ENCODE results near the gene CBX5.
"Not testable (repeated sequence)": the region's sequence is repeated elsewhere in the genome, so short reads cannot be mapped to it uniquely, and the experiment has no call there.

CBX5 gene

GRCh38 chr12:54279632-54280467 lies at the start of gene CBX5:
TSS of gene CBX5 (minus strand) at chr12:54280122. CDS start at chr12:54257650, 22,472 bp downstream.
- TF ChIP-seq CTCF (IDR thresholded peaks at IDR 0.05; ENCODE audit: low read depth, low read length) = no peak
- in situ Hi-C loops (cut with HindIII; ENCODE audit: low sequenced_read_pairs) = no loop called here
- peak; percentile 100 for DNase-seq (ENCODE audit: low read depth, low spot score)
- peak within 1 kb of the TSS; percentile 97 for H3K4me3 ChIP-seq (ENCODE audit: low read depth, low read length)

GRCh38 chr12:54328595-54329337 lies 48.8 kb upstream of the CBX5 start:
- TF ChIP-seq CTCF (IDR thresholded peaks at IDR 0.05; ENCODE audit: low read depth, low read length) = no peak
- in situ Hi-C loops (cut with HindIII; ENCODE audit: low sequenced_read_pairs) = no loop called here
- no peak for DNase-seq (ENCODE audit: low read depth, low spot score)
- H3K4me3 ChIP-seq (ENCODE audit: low read depth, low read length) = no peak overlapping the region

GRCh38 chr12:54325442-54326109 lies 45.7 kb upstream of the CBX5 start:
- peak overlapping the region; percentile 79 for H3K4me3 ChIP-seq (ENCODE audit: low read depth, low read length)
- in situ Hi-C loops (cut with HindIII; ENCODE audit: low sequenced_read_pairs); DNase-seq (ENCODE audit: low read depth, low spot score): not testable (repeated sequence)

GRCh38 chr12:54324617-54325441 lies 44.9 kb upstream of the CBX5 start, which contains the start of gene COPZ1:
TSS of gene COPZ1 (plus strand) at chr12:54325131. CDS start at chr12:54325164, 33 bp downstream.
- TF ChIP-seq CTCF (IDR thresholded peaks at IDR 0.05; ENCODE audit: low read depth, low read length) = peak; percentile 75
- in situ Hi-C loops (cut with HindIII; ENCODE audit: low sequenced_read_pairs) = no loop called here
- DNase-seq (ENCODE audit: low read depth, low spot score) = peak; percentile 100
- H3K4me3 ChIP-seq (ENCODE audit: low read depth, low read length) = peak within 1 kb of the TSS; percentile 79

- DNase-seq (ENCODE audit: low read depth, low spot score) = no peak
- TF ChIP-seq CTCF (IDR thresholded peaks at IDR 0.05; ENCODE audit: low read depth, low read length) = no peak
- in situ Hi-C loops (cut with HindIII; ENCODE audit: low sequenced_read_pairs) = no loop called here
- H3K4me3 ChIP-seq (ENCODE audit: low read depth, low read length) = no peak overlapping the region
Measured at GRCh38 chr12:54321363-54321762, 41.4 kb upstream of the CBX5 start.

- H3K4me3 ChIP-seq (ENCODE audit: low read depth, low read length); in situ Hi-C loops (cut with HindIII; ENCODE audit: low sequenced_read_pairs); DNase-seq (ENCODE audit: low read depth, low spot score): not testable (repeated sequence)
Measured at GRCh38 chr12:54312309-54312708, 32.4 kb upstream of the CBX5 start.

- TF ChIP-seq CTCF (IDR thresholded peaks at IDR 0.05; ENCODE audit: low read depth, low read length) = no peak
- no peak for DNase-seq (ENCODE audit: low read depth, low spot score)
- H3K4me3 ChIP-seq (ENCODE audit: low read depth, low read length) = no peak overlapping the region
- in situ Hi-C loops (cut with HindIII; ENCODE audit: low sequenced_read_pairs) = no loop called here
Measured at GRCh38 chr12:54311051-54311450, 31.1 kb upstream of the CBX5 start.
